Activated CD4-positive, alpha-beta memory T cell treated with anti-CD3 and anti-CD28 coated beads for 36 hours (primary cell): ENCODE results near the gene ADAT2. TPM values are rescaled to one million over a fixed set of nuclear protein-coding genes. Genes with fewer than 3 reads are reported as not detected.

Experiments
- CTCF ChIA-PET: fragments of 350-600 bp; sonication (Branson Sonifier 250); formaldehyde crosslinking; loops from one replicate; lab custom pipeline; 2021; ENCODE audit warnings: antibody characterized with exemption, inconsistent platforms; lab: Charles Lee
- POLR2A ChIA-PET: fragments of 350-600 bp; sonication (Branson Sonifier 250); formaldehyde crosslinking; loops from one replicate; lab custom pipeline; 2021; ENCODE audit warnings: antibody characterized with exemption; lab: Charles Lee
- DNase-seq: peaks from one replicate; pipeline ENCODE4 v3.0.0-alpha.2; 2020
- H3K27ac Mint-ChIP-seq: one replicate; pipeline ENCODE4 v1.8.0; 2021; ENCODE audit warnings: mixed read lengths
- H3K27me3 Mint-ChIP-seq: one replicate; pipeline ENCODE4 v1.8.0; 2021; ENCODE audit warnings: mixed read lengths
- H3K36me3 Mint-ChIP-seq: one replicate; pipeline ENCODE4 v1.8.0; 2021; ENCODE audit warnings: mixed read lengths
- H3K4me1 Mint-ChIP-seq: one replicate; pipeline ENCODE4 v1.8.0; 2021; ENCODE audit warnings: low read depth, mixed read lengths
- H3K4me3 Mint-ChIP-seq: one replicate; pipeline ENCODE4 v1.8.0; 2021; ENCODE audit warnings: mild to moderate bottlenecking, mixed read lengths
- H3K9me3 Mint-ChIP-seq: one replicate; pipeline ENCODE4 v1.8.0; 2021; ENCODE audit warnings: mixed read lengths
- intact Hi-C: fragments of 100-400 bp; cut with micrococcal nuclease; formaldehyde crosslinking; loops from one replicate; pipeline ENCODE4 v1.15.1; 2023
- total RNA-seq, 2 experiments: library from RNA; stranded (reverse); gene quantifications; one replicate each; pipeline ENCODE4 v1.2.3, GENCODE V29; 2021

ADAT2 gene
- total RNA-seq, 2 experiments from 2014 or later = 26.0 to 27.0 TPM

GRCh38 chr6:143394389-143394788 lies 56.1 kb downstream of the ADAT2 start:
- DNase-seq = no peak
- no peak overlapping the region for H3K27ac Mint-ChIP-seq
- no peak overlapping the region for H3K4me3 Mint-ChIP-seq
- POLR2A ChIA-PET = no interaction called here
- intact Hi-C loops = no loop called here
- CTCF ChIA-PET = no interaction called here
- peaks cover 6% of the 10 kb centered on the region for H3K4me1 Mint-ChIP-seq
- no peaks in the 10 kb centered on the region for H3K9me3 Mint-ChIP-seq
- no peaks in the 10 kb centered on the region for H3K36me3 Mint-ChIP-seq
- H3K27me3 Mint-ChIP-seq = no peaks in the 10 kb centered on the region

- ChIA-PET POLR2A (no interaction called here), CTCF (interaction anchor here (0.9 kb wide), 1 partner anchor 37 kb away, joined by 3 read pairs; no protein-coding TSS in a partner anchor)
- Mint-ChIP-seq H3K9me3 (no peaks in the 10 kb centered on the region), H3K27ac (no peak overlapping the region), H3K36me3 (no peaks in the 10 kb centered on the region), H3K4me1 (no peaks in the 10 kb centered on the region), H3K27me3 (no peaks in the 10 kb centered on the region), H3K4me3 (no peak overlapping the region)
- DNase-seq = no peak
- intact Hi-C loops = no loop called here
These were observed 60.2 kb downstream of the ADAT2 start for GRCh38 chr6:143390278-143390677.

- POLR2A ChIA-PET = no interaction called here
- no peaks in the 10 kb centered on the region for H3K36me3 Mint-ChIP-seq
- H3K9me3 Mint-ChIP-seq = no peaks in the 10 kb centered on the region
- H3K4me3 Mint-ChIP-seq = no peak overlapping the region
- intact Hi-C loops = no loop called here
- no peak for DNase-seq
- H3K27me3 Mint-ChIP-seq = no peaks in the 10 kb centered on the region
- CTCF ChIA-PET = no interaction called here
- H3K27ac Mint-ChIP-seq = no peak overlapping the region
- H3K4me1 Mint-ChIP-seq = no peaks in the 10 kb centered on the region
These were observed 64.9 kb downstream of the ADAT2 start for GRCh38 chr6:143385636-143386035.

GRCh38 chr6:143376861-143377260 lies 73.6 kb downstream of the ADAT2 start:
- ChIA-PET CTCF (no interaction called here), POLR2A (no interaction called here)
- no peak overlapping the region for H3K4me3 Mint-ChIP-seq
- H3K27ac Mint-ChIP-seq = no peak overlapping the region
- peaks cover 5% of the 10 kb centered on the region for H3K9me3 Mint-ChIP-seq
- H3K36me3 Mint-ChIP-seq = no peaks in the 10 kb centered on the region
- H3K4me1 Mint-ChIP-seq = no peaks in the 10 kb centered on the region
- intact Hi-C loops = no loop called here
- DNase-seq = no peak
- peaks cover 11% of the 10 kb centered on the region for H3K27me3 Mint-ChIP-seq

GRCh38 chr6:143376375-143376774 lies 74.1 kb downstream of the ADAT2 start:
- Mint-ChIP-seq H3K4me3 (no peak overlapping the region), H3K9me3 (peaks cover 5% of the 10 kb centered on the region), H3K27me3 (peaks cover 11% of the 10 kb centered on the region), H3K4me1 (no peaks in the 10 kb centered on the region), H3K36me3 (no peaks in the 10 kb centered on the region), H3K27ac (no peak overlapping the region)
- intact Hi-C loops = no loop called here
- CTCF ChIA-PET = no interaction called here
- POLR2A ChIA-PET = no interaction called here
- DNase-seq = no peak

GRCh38 chr6:143375022-143375585 lies 75.4 kb downstream of the ADAT2 start:
- CTCF ChIA-PET = interaction anchor here (0.6 kb wide), 1 partner anchor 900 kb away, joined by 3 read pairs; no protein-coding TSS in a partner anchor

GRCh38 chr6:143374014-143374413 lies 76.5 kb downstream of the ADAT2 start:
- Mint-ChIP-seq H3K36me3 (no peaks in the 10 kb centered on the region), H3K9me3 (peaks cover 5% of the 10 kb centered on the region), H3K4me3 (no peak overlapping the region), H3K27ac (no peak overlapping the region), H3K4me1 (no peaks in the 10 kb centered on the region), H3K27me3 (peaks cover 9% of the 10 kb centered on the region)
- no peak for DNase-seq
- ChIA-PET POLR2A (no interaction called here), CTCF (no interaction called here)
- intact Hi-C loops = no loop called here

More at GRCh38 chr6:143375022-143375585, 75.4 kb downstream of the ADAT2 start:
- Mint-ChIP-seq H3K4me1 (no peaks in the 10 kb centered on the region), H3K36me3 (no peaks in the 10 kb centered on the region), H3K9me3 (peaks cover 5% of the 10 kb centered on the region), H3K27ac (no peak overlapping the region), H3K27me3 (peaks cover 9% of the 10 kb centered on the region), H3K4me3 (no peak overlapping the region)
- POLR2A ChIA-PET = no interaction called here
- intact Hi-C loops = no loop called here
- DNase-seq = no peak

Other genes with a start within 250 kb of the ADAT2 start
- gene PEX3, start 110 bp upstream of the ADAT2 start, total RNA-seq = 10 to 100 TPM; 19.7 to 21.1 TPM
- 10 to 100 TPM; 16.5 to 16.8 TPM for gene FUCA2, start 61.0 kb upstream of the ADAT2 start, total RNA-seq
- gene PHACTR2, start 227.3 kb upstream of the ADAT2 start, total RNA-seq = 10 to 100 TPM; 26.1 to 28.1 TPM